Gastroesophageal sphincter (tissue), 4 donors: Measurements from ENCODE around the gene ERO1B. TPM values are rescaled to one million over a fixed set of nuclear protein-coding genes. Genes with fewer than 3 reads are reported as not detected.
"Not testable (repeated sequence)": the region's sequence is repeated elsewhere in the genome, so short reads cannot be mapped to it uniquely, and the experiment has no call there.

ENCODE experiments used
- ATAC-seq: fragments of 150-250 bp; one replicate; pipeline ENCODE4 v1.9.1; 2016; ENCODE audit warnings: mild to moderate bottlenecking, moderate library complexity
- H3K27ac ChIP-seq, 4 donors: fragments of 200-600 bp; sonication (generic) in 3 of 4; 1 replicate in 3 of 4; 2 replicates in 1 of 4; pipeline ENCODE4 v1.5.1; 2016 to 2019
- H3K27me3 ChIP-seq: fragments of 200-600 bp; sonication (generic); one replicate; pipeline ENCODE4 v1.5.1; 2019
- H3K36me3 ChIP-seq, 2 donors: fragments of 200-600 bp; sonication (generic); one replicate each; pipeline ENCODE4 v1.5.1; 2019; ENCODE audit warnings: control low read depth in 1 of 2
- H3K4me1 ChIP-seq, 3 donors: fragments of 200-600 bp; sonication (generic); 1 replicate in 2 of 3; 2 replicates in 1 of 3; pipeline ENCODE4 v1.5.1; 2016 to 2019; ENCODE audit warnings: control low read depth in 2 of 3
- H3K4me3 ChIP-seq, 2 donors: fragments of 200-600 bp; sonication (generic); one replicate each; pipeline ENCODE4 v1.5.1; 2019; ENCODE audit warnings: mild to moderate bottlenecking in 1 of 2, moderate library complexity in 1 of 2
- H3K9me3 ChIP-seq, 3 donors: fragments of 200-600 bp; sonication (generic); one replicate each; pipeline ENCODE4 v1.5.1; 2017 to 2019; ENCODE audit warnings: control low read depth in 2 of 3
- EP300 ChIP-seq: sonication (generic); formaldehyde crosslinking; IDR thresholded peaks from one replicate; pipeline ENCODE4 v1.6.1; 2017; ENCODE audit warnings: antibody characterized with exemption, mild to moderate bottlenecking
- POLR2A ChIP-seq, 2 donors: fragments of 450-650 bp; IDR thresholded peaks; one replicate each; pipeline ENCODE4 v1.6.1; 2017; ENCODE audit warnings: antibody characterized with exemption in 2 of 2, mild to moderate bottlenecking in 2 of 2, moderate library complexity in 1 of 2
- POLR2AphosphoS5 ChIP-seq: sonication (generic); formaldehyde crosslinking; IDR thresholded peaks from one replicate; pipeline ENCODE4 v1.6.1; 2017; ENCODE audit warnings: antibody characterized with exemption
- WGBS, 2 donors: methylation state at CpG; one replicate each; pipeline ENCODE4 v1.1.5; 2018; ENCODE audit warnings: low coverage in 1 of 2; 5-methylcytosine and 5-hydroxymethylcytosine counted together
- total RNA-seq, 4 donors: library from RNA; depleted of rRNA; stranded (reverse); fragments of >200 nt; gene quantifications; one replicate each; pipeline ENCODE4 v1.1.0, GENCODE V29; 2016
- TF ChIP-seq, protein P1 (sequence below), 4 experiments: fragments of 200-600 bp in 2 of 4; fragments of 450-650 bp in 2 of 4; sonication (generic) in 1 of 4; IDR thresholded peaks; one replicate each; pipeline ENCODE4 v1.5.1; 2017 to 2019; ENCODE audit warnings: antibody characterized with exemption in 4 of 4, mild to moderate bottlenecking in 2 of 4, moderate library complexity in 2 of 4

Gene ERO1B
- total RNA-seq, 4 donors from 2014 or later, result 7.3 to 13.5 (median 9.3) TPM

DNA sequence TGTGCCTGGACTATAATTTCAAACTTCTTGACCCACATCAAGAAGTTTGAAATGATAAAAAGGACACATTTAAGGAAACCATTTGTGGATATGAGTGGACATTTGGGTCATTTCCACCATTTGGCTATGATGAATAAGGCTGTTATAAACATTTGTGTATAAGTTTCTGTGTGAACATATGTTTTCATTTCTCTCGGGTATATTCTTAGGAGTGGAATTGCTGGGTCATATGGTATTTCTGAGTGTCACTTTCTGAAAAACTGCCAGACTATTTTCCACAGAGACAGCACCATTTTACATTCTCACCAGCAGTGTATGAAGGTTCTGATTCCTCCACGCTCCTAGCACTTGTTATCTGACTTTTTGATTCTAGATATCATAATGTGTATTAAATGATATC is 88.6 kb downstream of the ERO1B start:
- peaks cover 0 to 37% (median 2%) of the 10 kb centered on the region in 3 donors for H3K9me3 ChIP-seq
- H3K4me1 ChIP-seq, result no peaks in the 10 kb centered on the region
- 60 to 94% methylated on average over 2 of the region's 2 CpGs for WGBS, 2 donors
- H3K4me3 ChIP-seq, result no peak overlapping the region
- no peak overlapping the region for H3K27ac ChIP-seq
- H3K27me3 ChIP-seq, result no peaks in the 10 kb centered on the region
- no peak for TF ChIP-seq POLR2AphosphoS5
- TF ChIP-seq, protein P1, sequence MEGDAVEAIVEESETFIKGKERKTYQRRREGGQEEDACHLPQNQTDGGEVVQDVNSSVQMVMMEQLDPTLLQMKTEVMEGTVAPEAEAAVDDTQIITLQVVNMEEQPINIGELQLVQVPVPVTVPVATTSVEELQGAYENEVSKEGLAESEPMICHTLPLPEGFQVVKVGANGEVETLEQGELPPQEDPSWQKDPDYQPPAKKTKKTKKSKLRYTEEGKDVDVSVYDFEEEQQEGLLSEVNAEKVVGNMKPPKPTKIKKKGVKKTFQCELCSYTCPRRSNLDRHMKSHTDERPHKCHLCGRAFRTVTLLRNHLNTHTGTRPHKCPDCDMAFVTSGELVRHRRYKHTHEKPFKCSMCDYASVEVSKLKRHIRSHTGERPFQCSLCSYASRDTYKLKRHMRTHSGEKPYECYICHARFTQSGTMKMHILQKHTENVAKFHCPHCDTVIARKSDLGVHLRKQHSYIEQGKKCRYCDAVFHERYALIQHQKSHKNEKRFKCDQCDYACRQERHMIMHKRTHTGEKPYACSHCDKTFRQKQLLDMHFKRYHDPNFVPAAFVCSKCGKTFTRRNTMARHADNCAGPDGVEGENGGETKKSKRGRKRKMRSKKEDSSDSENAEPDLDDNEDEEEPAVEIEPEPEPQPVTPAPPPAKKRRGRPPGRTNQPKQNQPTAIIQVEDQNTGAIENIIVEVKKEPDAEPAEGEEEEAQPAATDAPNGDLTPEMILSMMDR (IDR thresholded peaks at IDR 0.05), result no peak
- TF ChIP-seq EP300, result no peak
- TF ChIP-seq POLR2A (IDR thresholded peaks at IDR 0.05), result no peak
- H3K36me3 ChIP-seq, result peaks cover 0 to 38% of the 10 kb centered on the region in 2 donors
- no peak for ATAC-seq

DNA sequence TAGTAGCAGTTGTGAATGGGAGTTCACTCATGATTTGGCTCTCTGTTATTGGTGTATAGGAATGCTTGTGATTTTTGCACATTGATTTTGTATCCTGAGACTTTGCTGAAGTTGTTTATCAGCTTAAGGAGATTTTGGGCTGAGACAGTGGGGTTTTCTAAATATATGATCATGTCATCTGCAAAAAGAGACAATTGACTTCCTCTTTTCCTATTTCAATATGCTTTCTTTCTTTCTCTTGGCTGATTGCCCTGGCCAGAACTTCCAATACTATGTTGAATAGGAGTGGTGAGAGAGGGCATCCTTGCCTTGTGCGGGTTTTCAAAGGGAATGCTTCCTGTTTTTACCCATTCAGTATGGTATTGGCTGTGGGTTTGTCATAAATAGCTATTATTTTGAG is 93.7 kb downstream of the ERO1B start:
- not testable (repeated sequence) for H3K27me3 ChIP-seq, H3K4me3 ChIP-seq, H3K4me1 ChIP-seq, ATAC-seq, H3K9me3 ChIP-seq, H3K27ac ChIP-seq
- 80 to 90% methylated on average over 1 of the region's 1 CpG for WGBS, 2 donors
- peaks cover 0 to 35% of the 10 kb centered on the region in 2 donors for H3K36me3 ChIP-seq

DNA sequence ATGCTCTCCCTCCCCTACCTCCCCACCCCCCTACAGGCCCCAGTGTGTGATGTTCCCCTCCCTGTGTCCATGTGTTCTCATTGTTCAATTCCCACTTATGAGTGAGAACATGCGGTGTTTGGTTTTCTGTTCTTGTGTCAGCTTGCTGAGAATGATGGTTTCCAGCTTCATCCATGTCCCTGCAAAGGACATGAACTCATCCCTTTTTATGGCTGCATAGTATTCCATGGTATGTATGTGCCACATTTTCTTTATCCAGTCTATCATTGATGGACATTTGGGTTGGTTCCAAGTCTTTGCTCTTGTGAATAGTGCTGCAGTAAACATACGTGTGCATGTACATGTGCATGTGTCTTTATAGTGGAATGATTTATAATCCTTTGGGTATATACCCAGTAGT is 95.3 kb downstream of the ERO1B start:
- H3K27ac ChIP-seq, H3K27me3 ChIP-seq, H3K9me3 ChIP-seq, H3K4me1 ChIP-seq, ATAC-seq, H3K4me3 ChIP-seq: not testable (repeated sequence)
- 94 to 100% methylated on average over 2 of the region's 2 CpGs for WGBS, 2 donors
- peaks cover 0 to 30% of the 10 kb centered on the region in 2 donors for H3K36me3 ChIP-seq

DNA sequence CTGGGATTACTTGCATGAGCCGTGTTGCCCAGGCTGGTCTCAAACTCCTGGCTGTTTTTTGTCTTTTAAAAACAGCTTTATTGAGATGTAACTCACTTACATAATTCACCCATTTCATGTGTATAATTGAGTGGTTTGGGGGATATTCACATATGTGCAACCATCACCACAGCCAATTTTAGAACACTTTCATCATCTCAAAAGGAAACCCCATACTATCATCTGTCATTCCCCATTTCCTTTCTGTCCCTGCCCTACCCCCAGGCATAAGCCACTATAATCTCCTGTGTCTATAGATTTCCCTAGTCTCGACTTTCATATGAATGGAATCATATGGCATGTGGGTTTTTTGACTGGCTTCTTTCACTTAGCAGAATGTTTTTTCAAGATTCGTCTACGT is 96.1 kb downstream of the ERO1B start:
- H3K4me3 ChIP-seq, result no peak overlapping the region
- no peak for TF ChIP-seq EP300
- TF ChIP-seq POLR2AphosphoS5, result no peak
- TF ChIP-seq, protein P1 (IDR thresholded peaks at IDR 0.05), result no peak
- no peak for TF ChIP-seq POLR2A (IDR thresholded peaks at IDR 0.05)
- H3K27me3 ChIP-seq, result no peaks in the 10 kb centered on the region
- no peaks in the 10 kb centered on the region for H3K4me1 ChIP-seq
- ATAC-seq, result no peak
- peaks cover 0 to 35% of the 10 kb centered on the region in 2 donors for H3K36me3 ChIP-seq
- H3K9me3 ChIP-seq, result peaks cover 0 to 5% (median 0%) of the 10 kb centered on the region in 3 donors
- 93 to 97% methylated on average over 3 to 4 of the region's 4 CpGs for WGBS, 2 donors
- no peak overlapping the region for H3K27ac ChIP-seq

DNA sequence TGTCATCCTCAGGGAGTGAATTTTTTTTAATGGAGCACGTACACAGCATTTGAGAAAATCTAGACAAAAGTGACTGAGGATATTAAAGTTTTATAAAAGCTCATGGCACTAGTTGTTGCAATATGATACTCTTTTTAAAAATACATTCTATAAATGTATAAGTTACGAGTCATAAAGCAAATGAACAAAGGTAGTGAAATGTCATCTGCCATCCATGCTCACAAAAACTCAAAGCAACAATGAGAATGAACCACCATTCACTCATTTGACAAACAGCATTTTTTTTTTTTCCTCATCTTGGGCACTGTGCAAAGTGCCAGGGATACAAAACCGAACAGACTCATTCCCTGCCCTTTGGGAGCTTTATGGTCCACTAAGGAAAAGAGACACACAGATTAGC is 100.7 kb downstream of the ERO1B start:
- H3K27ac ChIP-seq, result no peak overlapping the region
- no peaks in the 10 kb centered on the region for H3K4me1 ChIP-seq
- H3K36me3 ChIP-seq, result peaks cover 0 to 38% of the 10 kb centered on the region in 2 donors
- H3K4me3 ChIP-seq, result no peak overlapping the region
- TF ChIP-seq POLR2A (IDR thresholded peaks at IDR 0.05), result no peak
- TF ChIP-seq, protein P1 (IDR thresholded peaks at IDR 0.05), result no peak
- TF ChIP-seq POLR2AphosphoS5, result no peak
- no peak for TF ChIP-seq EP300
- WGBS, 2 donors, result 92 to 97% methylated on average over 3 of the region's 3 CpGs
- ATAC-seq, result no peak
- H3K27me3 ChIP-seq, result no peaks in the 10 kb centered on the region
- no peaks in the 10 kb centered on the region for H3K9me3 ChIP-seq

DNA sequence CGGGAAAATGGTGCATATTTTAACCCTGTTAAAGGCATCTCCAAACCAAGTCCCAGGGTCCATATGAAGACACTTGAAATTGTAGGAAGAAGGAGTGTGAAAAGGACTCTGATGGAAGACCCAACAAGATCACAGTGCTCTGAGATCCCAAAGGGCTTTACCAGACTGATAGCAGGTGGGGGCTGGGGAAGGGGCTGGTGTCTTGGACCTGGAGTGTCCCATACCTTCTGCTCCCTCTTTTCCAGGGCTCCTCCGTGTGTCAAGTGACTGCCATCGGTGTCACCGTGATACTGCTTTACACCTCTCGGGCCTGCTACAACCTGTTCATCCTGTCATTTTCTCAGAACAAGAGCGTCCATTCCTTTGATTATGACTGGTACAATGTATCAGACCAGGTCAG is 102.1 kb downstream of the ERO1B start:
- TF ChIP-seq POLR2AphosphoS5, result no peak
- TF ChIP-seq, protein P1 (IDR thresholded peaks at IDR 0.05), result no peak
- no peak for TF ChIP-seq EP300
- TF ChIP-seq POLR2A (IDR thresholded peaks at IDR 0.05), result no peak
- 94 to 100% methylated on average over 1 to 6 of the region's 6 CpGs for WGBS, 2 donors
- H3K27ac ChIP-seq, result no peak overlapping the region
- ATAC-seq, result no peak
- no peaks in the 10 kb centered on the region for H3K27me3 ChIP-seq
- H3K9me3 ChIP-seq, result no peaks in the 10 kb centered on the region
- peaks cover 0 to 28% of the 10 kb centered on the region in 2 donors for H3K36me3 ChIP-seq
- no peak overlapping the region for H3K4me3 ChIP-seq
- H3K4me1 ChIP-seq, result no peaks in the 10 kb centered on the region
